Left lung (tissue), 10 donors: ENCODE measurements around the gene C12orf43. TPM values are rescaled to one million over a fixed set of nuclear protein-coding genes. Genes with fewer than 3 reads are reported as not detected.
"Not testable (repeated sequence)": the region's sequence is repeated elsewhere in the genome, so short reads cannot be mapped to it uniquely, and the experiment has no call there.

Experiments
- ATAC-seq: fragments of 200-7000 bp; cut with Tn5 transposase; one replicate; pipeline ENCODE4 v1.9.1; 2020; ENCODE audit warnings: moderate library complexity
- DNase-seq, 4 donors: peaks; one replicate each; pipeline ENCODE4 v3.0.0-alpha.2; 2013 to 2020
- H3K27ac ChIP-seq, 2 donors: fragments of 200-600 bp; sonication (generic) in 1 of 2; one replicate each; pipeline versions ENCODE4 v1.5.0 to v1.8.0; 2020 to 2021
- H3K27me3 ChIP-seq, 2 donors: fragments of 200-600 bp; sonication (generic) in 1 of 2; one replicate each; pipeline versions ENCODE4 v1.5.0 to v1.8.0; 2020 to 2021
- H3K36me3 ChIP-seq, 2 donors: fragments of 200-600 bp; sonication (generic) in 1 of 2; one replicate each; pipeline versions ENCODE4 v1.5.0 to v1.8.0; 2020 to 2021
- H3K4me1 ChIP-seq, 2 donors: fragments of 200-600 bp; one replicate each; pipeline ENCODE4 v1.8.0; 2021
- H3K4me3 ChIP-seq, 2 donors: fragments of 200-600 bp; sonication (generic) in 1 of 2; one replicate each; pipeline versions ENCODE4 v1.5.0 to v1.8.0; 2020 to 2021; ENCODE audit warnings: mild to moderate bottlenecking in 1 of 2
- H3K9me3 ChIP-seq, 2 donors: fragments of 200-600 bp; sonication (generic) in 1 of 2; one replicate each; pipeline versions ENCODE4 v1.5.0 to v1.8.0; 2020 to 2021
- CTCF ChIP-seq, 2 donors: fragments of 200-600 bp; sonication (generic) in 1 of 2; IDR thresholded peaks; one replicate each; pipeline versions ENCODE4 v1.5.0 to v1.8.0; 2021; ENCODE audit warnings: antibody characterized with exemption in 2 of 2
- intact Hi-C, 2 donors: fragments of 100-400 bp; cut with DNase I; formaldehyde crosslinking; loops; one replicate each; pipeline versions ENCODE4 v1.11.2 to v1.14.2; 2022
- polyA plus RNA-seq, 6 donors: library from polyadenylated mRNA; unstranded; fragments of 120-200 nt; gene quantifications; one replicate each; pipeline ENCODE4 v1.2.1, GENCODE V29; 2013; ENCODE audit not compliant: insufficient read length in 6 of 6
- total RNA-seq, 2 donors: library from RNA; stranded (reverse); fragmentation: NEBNext Ultra II Directional; extraction: Animal tissue kit (Norgen Biotek cat#: 25700); gene quantifications; one replicate each; pipeline ENCODE4 v1.2.1, GENCODE V29; 2021
- donor health status: DM: no; HTN: yes; CAD: no.
- donor health status: DM: no; HTN: no; CAD: no.

C12orf43 gene
- total and polyA plus RNA-seq, 8 donors = 11.9 to 20.6 (median 16.6) TPM

DNA sequence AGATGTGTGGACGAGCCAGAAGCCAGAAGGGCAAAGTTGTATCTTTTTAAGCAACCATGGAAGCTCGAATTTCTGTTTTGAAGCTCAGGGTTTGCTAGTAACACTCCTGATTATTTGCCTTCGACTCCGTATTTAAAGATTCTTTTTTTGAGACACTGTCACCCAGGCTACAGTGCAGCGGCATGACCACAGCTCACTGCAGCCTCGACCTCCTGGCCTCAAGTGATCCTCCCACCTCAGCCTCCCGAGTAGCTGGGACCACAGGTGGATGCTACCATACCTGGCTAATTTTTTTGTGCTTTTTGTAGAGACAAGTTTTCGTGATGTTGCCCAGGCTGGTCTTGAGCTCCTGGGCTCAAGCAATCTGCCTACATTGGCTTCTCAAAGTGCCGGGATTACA, 41.5 kb upstream of the C12orf43 start:
- Histone ChIP-seq H3K4me1 (peaks cover 0 to 17% of the 10 kb centered on the region in 2 donors), H3K4me3 (no peak overlapping the region), H3K36me3 (no peaks in the 10 kb centered on the region), H3K9me3 (no peaks in the 10 kb centered on the region), H3K27me3 (no peaks in the 10 kb centered on the region), H3K27ac (no peak overlapping the region)
- DNase-seq (no peak), ATAC-seq (no peak)
- TF ChIP-seq CTCF (IDR thresholded peaks at IDR 0.05) = no peak
- intact Hi-C loops = no loop called here

- intact Hi-C loops = no loop called here
- no peaks in the 10 kb centered on the region for H3K9me3 ChIP-seq
- no peaks in the 10 kb centered on the region for H3K36me3 ChIP-seq
- DNase-seq (no peak), ATAC-seq (no peak)
- no peaks in the 10 kb centered on the region for H3K27me3 ChIP-seq
- no peak overlapping the region for H3K4me3 ChIP-seq
- no peaks in the 10 kb centered on the region for H3K4me1 ChIP-seq
- no peak for TF ChIP-seq CTCF (IDR thresholded peaks at IDR 0.05)
- H3K27ac ChIP-seq = no peak overlapping the region
Measured at GRCh38 chr12:121053706-121054105, 37.4 kb upstream of the C12orf43 start.

DNA sequence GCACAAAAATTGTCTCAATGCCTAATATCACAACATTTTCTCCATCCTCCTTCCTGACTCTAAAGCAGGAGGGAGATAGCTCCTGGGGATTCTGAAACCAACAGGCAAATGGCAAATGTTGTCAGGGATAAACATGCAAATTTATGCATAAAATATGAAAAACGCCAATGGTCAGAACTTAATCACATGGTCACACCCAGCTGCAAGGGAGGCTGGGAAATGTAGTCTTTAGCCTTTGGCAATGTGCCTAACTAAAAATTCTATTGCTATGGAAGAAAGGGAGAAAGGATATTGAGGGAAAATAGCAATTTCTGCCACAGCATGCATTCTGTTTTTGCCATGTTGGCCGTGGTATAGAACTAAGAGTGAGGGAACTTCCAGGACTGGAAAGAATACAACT, 34.4 kb upstream of the C12orf43 start:
- H3K4me1 ChIP-seq = no peaks in the 10 kb centered on the region
- no peak overlapping the region for H3K4me3 ChIP-seq
- ATAC-seq = no peak
- no peak for TF ChIP-seq CTCF (IDR thresholded peaks at IDR 0.05)
- no peaks in the 10 kb centered on the region for H3K27me3 ChIP-seq
- intact Hi-C loops = no loop called here
- no peaks in the 10 kb centered on the region for H3K36me3 ChIP-seq
- H3K27ac ChIP-seq = no peak overlapping the region
- DNase-seq = no peak
- no peaks in the 10 kb centered on the region for H3K9me3 ChIP-seq

DNA sequence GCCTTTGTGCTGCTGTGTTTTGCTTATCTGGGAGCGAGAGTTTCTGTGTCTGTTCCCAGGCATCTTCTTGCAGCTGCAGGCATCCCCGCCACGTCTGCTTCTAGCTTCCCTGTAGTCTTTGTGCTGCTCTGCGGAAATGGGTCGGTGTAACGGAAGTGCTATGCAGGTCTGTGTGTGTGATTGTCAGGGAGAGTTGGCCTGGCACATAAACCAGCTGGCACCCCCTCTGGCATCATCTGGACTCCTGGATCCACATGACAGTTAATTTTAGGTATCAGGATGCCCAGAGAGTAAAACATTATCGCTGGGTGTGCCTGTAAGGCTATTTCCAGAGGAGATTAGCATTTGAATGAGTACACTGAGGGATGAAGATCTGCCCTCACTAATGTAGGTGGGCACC, 32.2 kb upstream of the C12orf43 start:
- Histone ChIP-seq H3K27me3 (no peaks in the 10 kb centered on the region), H3K9me3 (no peaks in the 10 kb centered on the region), H3K36me3 (no peaks in the 10 kb centered on the region), H3K27ac (no peak overlapping the region), H3K4me3 (no peak overlapping the region), H3K4me1 (no peaks in the 10 kb centered on the region)
- intact Hi-C loops = no loop called here
- no peak for ATAC-seq
- DNase-seq = no peak
- no peak for TF ChIP-seq CTCF (IDR thresholded peaks at IDR 0.05)

GRCh38 chr12:121047400-121047799, 31.1 kb upstream of the C12orf43 start:
- not testable (repeated sequence) for H3K27me3 ChIP-seq

DNA sequence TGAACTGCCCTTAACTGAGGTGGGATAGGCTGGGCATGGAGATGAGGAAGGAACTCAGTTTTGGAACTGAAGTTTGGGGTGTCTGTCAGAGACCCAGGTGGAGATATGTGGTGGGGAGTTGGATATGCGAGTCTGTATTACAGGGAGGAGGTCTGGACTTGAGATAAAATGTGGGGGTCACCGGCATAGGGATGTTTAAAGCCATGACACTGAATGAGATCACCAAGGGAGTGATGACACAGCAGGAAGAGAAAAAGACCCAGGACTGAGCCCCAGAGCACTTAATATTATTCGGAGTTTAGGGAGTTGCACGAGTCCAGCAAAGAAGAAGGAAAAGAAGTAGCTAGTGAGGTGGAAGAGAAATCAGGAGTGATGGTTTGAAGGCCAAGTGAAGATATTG, 26.8 kb upstream of the C12orf43 start:
- Histone ChIP-seq H3K27me3 (no peaks in the 10 kb centered on the region), H3K9me3 (no peaks in the 10 kb centered on the region), H3K36me3 (no peaks in the 10 kb centered on the region), H3K4me1 (peaks cover 0 to 13% of the 10 kb centered on the region in 2 donors), H3K27ac (no peak overlapping the region), H3K4me3 (no peak overlapping the region)
- intact Hi-C loops = no loop called here
- TF ChIP-seq CTCF (IDR thresholded peaks at IDR 0.05) = no peak
- no peak for DNase-seq
- no peak for ATAC-seq

More at GRCh38 chr12:121047400-121047799, 31.1 kb upstream of the C12orf43 start:
- H3K9me3 ChIP-seq, DNase-seq, H3K4me1 ChIP-seq, ATAC-seq, H3K4me3 ChIP-seq, intact Hi-C loops, H3K36me3 ChIP-seq, H3K27ac ChIP-seq: not testable (repeated sequence)
